ENCODE results near the gene SLC24A1. TPM values are rescaled to one million over a fixed set of nuclear protein-coding genes. Genes with fewer than 3 reads are reported as not detected.

The SLC24A1 gene
- total RNA-seq, 3 donors from 2014 or later (not counting 1 experiment from before 2014, with no cell fraction given): 6.9 to 12.5 (median 7.8) TPM

GRCh38 chr15:65577129-65577996 lies 44.4 kb upstream of the SLC24A1 start:
- Histone ChIP-seq H3K9me3 (ENCODE audit: control insufficient read depth, insufficient read depth, low read length) (no peaks in the 10 kb centered on the region), H3K4me1 (ENCODE audit: control insufficient read depth, insufficient read depth, low read length) (no peaks in the 10 kb centered on the region), H3K27me3 (ENCODE audit: control insufficient read depth, insufficient read depth, low read length) (no peaks in the 10 kb centered on the region), H3K27ac (ENCODE audit: low read length) (no peak overlapping the region), H3K36me3 (ENCODE audit: control insufficient read depth, insufficient read depth, low read length) (peaks cover 45% of the 10 kb centered on the region), H3K4me3 (ENCODE audit: low read length) (no peak overlapping the region)
- Mint-ChIP-seq H3K9me3 (no peaks in the 10 kb centered on the region), H3K4me3 (no peak overlapping the region), H3K27me3 (ENCODE audit: low read depth in 2 of 2) (no peaks in the 10 kb centered on the region), H3K36me3 (peaks cover 9% of the 10 kb centered on the region), H3K4me1 (peaks cover 4% of the 10 kb centered on the region in 2 donors), H3K27ac (no peak overlapping the region)
- no peak for TF ChIP-seq CTCF (IDR thresholded peaks at IDR 0.05)
- DNase-seq: no peak
- intact Hi-C loops (cut with micrococcal nuclease): no loop called here
- 62% methylated on average over 5 of the region's 6 CpGs for WGBS (ENCODE audit: insufficient coverage)
- ATAC-seq: no peak

DNA sequence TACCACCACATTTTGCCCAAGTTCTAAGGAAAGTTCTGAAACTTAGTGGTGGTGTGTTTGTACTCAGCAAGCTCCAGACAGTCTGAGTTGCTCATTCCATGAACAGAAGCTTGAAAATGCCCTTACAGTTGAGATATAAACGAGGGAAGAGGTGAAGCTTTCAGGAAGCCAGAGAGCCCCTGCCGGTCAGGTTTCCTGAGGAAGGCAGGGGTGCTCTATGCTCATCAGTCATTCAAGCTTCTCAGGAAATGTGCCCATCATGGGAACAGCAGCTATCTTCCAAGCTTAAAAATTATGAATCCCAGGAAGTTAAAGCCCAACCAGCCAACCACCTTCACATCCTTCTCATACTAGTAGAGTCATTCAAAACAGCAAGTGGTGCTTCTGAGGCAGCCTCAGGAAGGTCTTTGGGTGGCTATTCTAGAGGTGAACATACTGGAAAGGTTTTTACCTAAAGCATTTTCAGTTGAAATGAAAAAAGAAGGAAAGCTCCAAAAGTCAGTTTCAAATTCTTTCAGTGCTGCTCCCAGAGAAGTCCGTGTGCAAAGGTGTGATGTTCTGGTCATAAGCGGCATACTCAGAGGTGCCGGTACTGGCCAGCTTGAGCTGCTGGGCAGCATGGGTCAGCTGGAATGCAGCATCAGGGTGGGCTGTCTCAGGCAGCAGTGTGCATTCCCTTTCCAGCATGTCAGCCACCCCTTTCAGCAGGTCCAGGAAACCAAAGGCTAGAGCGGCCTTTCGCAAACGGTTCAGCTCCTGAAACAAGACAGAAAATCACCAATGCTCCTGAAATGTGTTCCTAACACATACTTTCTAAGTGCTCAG lies 42.6 kb upstream of the SLC24A1 start:
- Mint-ChIP-seq H3K4me3 (no peak overlapping the region), H3K4me1 (peaks cover 20 to 22% of the 10 kb centered on the region in 2 donors), H3K27me3 (ENCODE audit: low read depth in 2 of 2) (no peaks in the 10 kb centered on the region), H3K27ac (no peak overlapping the region), H3K9me3 (no peaks in the 10 kb centered on the region), H3K36me3 (peaks cover 13% of the 10 kb centered on the region)
- Histone ChIP-seq H3K4me3 (ENCODE audit: low read length) (no peak overlapping the region), H3K27me3 (ENCODE audit: control insufficient read depth, insufficient read depth, low read length) (no peaks in the 10 kb centered on the region), H3K9me3 (ENCODE audit: control insufficient read depth, insufficient read depth, low read length) (no peaks in the 10 kb centered on the region), H3K36me3 (ENCODE audit: control insufficient read depth, insufficient read depth, low read length) (peaks cover 47% of the 10 kb centered on the region), H3K4me1 (ENCODE audit: control insufficient read depth, insufficient read depth, low read length) (no peaks in the 10 kb centered on the region), H3K27ac (ENCODE audit: low read length) (no peak overlapping the region)
- no peak for TF ChIP-seq CTCF (IDR thresholded peaks at IDR 0.05)
- ATAC-seq: no peak
- DNase-seq: no peak
- intact Hi-C loops (cut with micrococcal nuclease): no loop called here
- 82% methylated on average over 8 of the region's 8 CpGs for WGBS (ENCODE audit: insufficient coverage)

- no peak overlapping the region for H3K27ac ChIP-seq (ENCODE audit: low read length)
- no peaks in the 10 kb centered on the region for H3K4me1 ChIP-seq (ENCODE audit: control insufficient read depth, insufficient read depth, low read length)
- no peak overlapping the region for H3K4me3 ChIP-seq (ENCODE audit: low read length)
- H3K27ac Mint-ChIP-seq: no peak overlapping the region
- no peaks in the 10 kb centered on the region for H3K9me3 ChIP-seq (ENCODE audit: control insufficient read depth, insufficient read depth, low read length)
- H3K4me1 Mint-ChIP-seq: peaks cover 24 to 26% of the 10 kb centered on the region in 2 donors
- H3K36me3 Mint-ChIP-seq: peaks cover 13% of the 10 kb centered on the region
- intact Hi-C loops (cut with micrococcal nuclease): no loop called here
- H3K9me3 Mint-ChIP-seq: no peaks in the 10 kb centered on the region
- H3K36me3 ChIP-seq (ENCODE audit: control insufficient read depth, insufficient read depth, low read length): peaks cover 50% of the 10 kb centered on the region
- H3K27me3 Mint-ChIP-seq (ENCODE audit: low read depth in 2 of 2): no peaks in the 10 kb centered on the region
- ATAC-seq (no peak), DNase-seq (no peak)
- WGBS (ENCODE audit: insufficient coverage): 100% methylated on average over 3 of the region's 3 CpGs
- no peak for TF ChIP-seq CTCF (IDR thresholded peaks at IDR 0.05)
- no peak overlapping the region for H3K4me3 Mint-ChIP-seq
- H3K27me3 ChIP-seq (ENCODE audit: control insufficient read depth, insufficient read depth, low read length): no peaks in the 10 kb centered on the region
These were observed 42.0 kb upstream of the SLC24A1 start for GRCh38 chr15:65579762-65580161.

Data from natural killer cell (primary cell).